ENCODE results near the gene FAM204A. TPM values are rescaled to one million over a fixed set of nuclear protein-coding genes. Genes with fewer than 3 reads are reported as not detected.

The FAM204A gene
- total RNA-seq, 4 donors from 2014 or later: 45.7 to 65.2 (median 55.0) TPM

DNA sequence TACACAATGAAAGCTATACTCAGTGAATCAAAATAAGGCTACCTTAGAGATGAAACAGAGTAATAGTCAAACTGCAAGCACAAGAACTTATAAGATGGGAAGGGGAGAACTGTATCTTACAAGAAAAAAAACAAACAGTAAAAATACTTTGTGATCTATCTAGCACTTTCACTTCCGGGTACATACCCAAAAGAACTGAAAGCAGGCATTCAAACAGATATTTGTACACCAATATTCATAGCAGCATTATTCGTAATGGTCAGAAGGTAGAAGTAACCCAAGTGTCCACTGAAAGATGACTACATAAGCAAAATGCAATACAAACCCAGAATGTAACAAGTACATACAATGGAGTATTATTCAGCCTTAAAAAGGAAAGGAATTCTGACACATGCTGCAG lies 18.0 kb downstream of the FAM204A start:
- H3K27me3 ChIP-seq: no peaks in the 10 kb centered on the region
- intact Hi-C loops (cut with DNase I): no loop called here
- WGBS, 2 donors: 90 to 96% methylated on average over 2 of the region's 2 CpGs
- H3K4me3 ChIP-seq (replicated peaks in 1 of 3): no peak overlapping the region
- TF ChIP-seq POLR2A (IDR thresholded peaks at IDR 0.05): no peak
- TF ChIP-seq, protein P1, sequence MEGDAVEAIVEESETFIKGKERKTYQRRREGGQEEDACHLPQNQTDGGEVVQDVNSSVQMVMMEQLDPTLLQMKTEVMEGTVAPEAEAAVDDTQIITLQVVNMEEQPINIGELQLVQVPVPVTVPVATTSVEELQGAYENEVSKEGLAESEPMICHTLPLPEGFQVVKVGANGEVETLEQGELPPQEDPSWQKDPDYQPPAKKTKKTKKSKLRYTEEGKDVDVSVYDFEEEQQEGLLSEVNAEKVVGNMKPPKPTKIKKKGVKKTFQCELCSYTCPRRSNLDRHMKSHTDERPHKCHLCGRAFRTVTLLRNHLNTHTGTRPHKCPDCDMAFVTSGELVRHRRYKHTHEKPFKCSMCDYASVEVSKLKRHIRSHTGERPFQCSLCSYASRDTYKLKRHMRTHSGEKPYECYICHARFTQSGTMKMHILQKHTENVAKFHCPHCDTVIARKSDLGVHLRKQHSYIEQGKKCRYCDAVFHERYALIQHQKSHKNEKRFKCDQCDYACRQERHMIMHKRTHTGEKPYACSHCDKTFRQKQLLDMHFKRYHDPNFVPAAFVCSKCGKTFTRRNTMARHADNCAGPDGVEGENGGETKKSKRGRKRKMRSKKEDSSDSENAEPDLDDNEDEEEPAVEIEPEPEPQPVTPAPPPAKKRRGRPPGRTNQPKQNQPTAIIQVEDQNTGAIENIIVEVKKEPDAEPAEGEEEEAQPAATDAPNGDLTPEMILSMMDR (IDR thresholded peaks at IDR 0.05): no peak
- no peaks in the 10 kb centered on the region for H3K9me3 ChIP-seq
- peaks cover 8 to 28% of the 10 kb centered on the region in 2 donors for H3K36me3 ChIP-seq
- DNase-seq: no peak
- H3K27ac ChIP-seq: no peak overlapping the region
- peaks cover 8% of the 10 kb centered on the region in 2 donors for H3K4me1 ChIP-seq

DNA sequence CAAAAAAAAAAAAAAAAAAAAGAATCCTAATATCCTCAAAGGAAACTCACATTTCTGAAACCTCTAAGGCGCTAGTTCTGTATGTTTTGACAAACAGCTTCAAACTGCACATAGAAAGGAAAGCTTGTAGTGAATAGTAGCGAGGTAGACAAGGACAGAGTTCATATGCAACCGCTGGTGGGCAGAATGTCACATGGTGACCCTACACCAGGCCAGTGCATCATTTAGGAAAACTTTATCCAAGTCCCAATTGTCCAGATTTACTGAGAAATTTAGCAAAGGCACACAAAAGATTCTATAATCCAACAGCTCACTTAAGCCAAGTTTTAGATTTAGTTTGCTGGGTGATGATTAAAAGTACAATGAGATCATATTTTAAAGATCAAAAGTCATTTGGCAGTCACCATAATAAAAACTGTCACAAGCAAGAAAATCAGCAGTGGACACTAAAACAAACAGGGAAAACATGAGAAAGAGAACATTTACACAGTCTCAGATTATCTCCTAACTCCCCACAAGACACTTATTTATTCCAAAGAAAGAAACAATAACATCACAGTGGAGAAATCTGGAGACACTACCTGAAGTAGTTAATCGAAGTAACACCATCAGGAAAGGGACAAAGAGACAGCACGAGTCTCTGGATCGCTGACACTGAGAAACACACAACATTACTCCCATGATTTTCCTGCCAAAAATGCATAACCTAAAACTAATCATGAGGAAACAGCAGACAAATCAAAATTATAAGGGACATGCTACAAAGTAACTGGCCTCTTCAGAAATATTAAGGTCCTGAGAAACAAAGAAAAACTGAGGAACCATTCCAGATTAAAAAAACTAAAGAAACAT lies 20.2 kb downstream of the FAM204A start:
- Histone ChIP-seq H3K36me3 (peaks cover 8 to 14% of the 10 kb centered on the region in 2 donors), H3K4me1 (peaks cover 8% of the 10 kb centered on the region in 2 donors), H3K4me3 (replicated peaks in 1 of 3) (no peak overlapping the region), H3K27ac (peak overlapping the region; percentile 40 to 67 (median 54)), H3K9me3 (no peaks in the 10 kb centered on the region), H3K27me3 (no peaks in the 10 kb centered on the region)
- TF ChIP-seq, protein P1 (IDR thresholded peaks at IDR 0.05): no peak
- TF ChIP-seq POLR2A (IDR thresholded peaks at IDR 0.05): no peak
- intact Hi-C loops (cut with DNase I): no loop called here
- peak in 1 of 2 donors; percentile 1 for DNase-seq
- 62 to 68% methylated on average over 6 of the region's 6 CpGs for WGBS, 2 donors

- intact Hi-C loops (cut with DNase I): no loop called here
- WGBS, 2 donors: 81 to 88% methylated on average over 6 of the region's 6 CpGs
- H3K4me1 ChIP-seq: no peaks in the 10 kb centered on the region
- no peaks in the 10 kb centered on the region for H3K9me3 ChIP-seq
- DNase-seq: no peak
- H3K4me3 ChIP-seq (replicated peaks in 1 of 3): no peak overlapping the region
- H3K27ac ChIP-seq: no peak overlapping the region
- no peaks in the 10 kb centered on the region for H3K27me3 ChIP-seq
- no peak for TF ChIP-seq POLR2A (IDR thresholded peaks at IDR 0.05)
- TF ChIP-seq, protein P1 (IDR thresholded peaks at IDR 0.05): no peak
- no peaks in the 10 kb centered on the region for H3K36me3 ChIP-seq
Measured at GRCh38 chr10:118315629-118316028, 26.5 kb downstream of the FAM204A start.

- DNase-seq: no peak
- no peaks in the 10 kb centered on the region for H3K9me3 ChIP-seq
- H3K36me3 ChIP-seq: no peaks in the 10 kb centered on the region
- no peak overlapping the region for H3K27ac ChIP-seq
- no peak overlapping the region for H3K4me3 ChIP-seq (replicated peaks in 1 of 3)
- intact Hi-C loops (cut with DNase I): no loop called here
- no peaks in the 10 kb centered on the region for H3K27me3 ChIP-seq
- H3K4me1 ChIP-seq: no peaks in the 10 kb centered on the region
- TF ChIP-seq, protein P1 (IDR thresholded peaks at IDR 0.05): no peak
- TF ChIP-seq POLR2A (IDR thresholded peaks at IDR 0.05): no peak
- WGBS, 2 donors: 85 to 87% methylated on average over 4 of the region's 4 CpGs
Measured at GRCh38 chr10:118314882-118315281, 27.2 kb downstream of the FAM204A start.

DNA sequence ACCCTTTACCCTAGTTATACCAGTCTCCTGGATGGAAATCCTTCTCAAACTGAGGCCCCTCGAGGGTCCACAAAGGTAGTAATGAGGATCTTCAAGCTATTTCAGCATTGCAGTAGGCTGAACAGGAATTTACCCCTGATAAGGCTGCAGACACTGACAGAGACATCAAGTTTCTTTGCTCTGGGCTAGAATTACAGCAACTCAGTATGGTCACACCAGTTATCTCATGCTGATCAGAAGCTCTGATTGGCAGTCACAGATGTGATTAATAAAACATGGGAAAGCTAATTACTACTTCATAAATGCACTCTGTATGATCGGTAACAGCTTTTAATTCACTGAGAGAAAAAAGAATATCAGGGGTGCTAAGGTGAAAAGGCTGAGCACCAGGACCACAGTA lies 30.6 kb downstream of the FAM204A start:
- intact Hi-C loops (cut with DNase I): no loop called here
- H3K4me3 ChIP-seq (replicated peaks in 1 of 3): no peak overlapping the region
- 70 to 79% methylated on average over 2 of the region's 2 CpGs for WGBS, 2 donors
- H3K4me1 ChIP-seq: no peaks in the 10 kb centered on the region
- peaks cover 0 to 7% of the 10 kb centered on the region in 2 donors for H3K36me3 ChIP-seq
- H3K27me3 ChIP-seq: no peaks in the 10 kb centered on the region
- TF ChIP-seq POLR2A (IDR thresholded peaks at IDR 0.05): no peak
- TF ChIP-seq, protein P1 (IDR thresholded peaks at IDR 0.05): no peak
- H3K27ac ChIP-seq: no peak overlapping the region
- DNase-seq: no peak
- H3K9me3 ChIP-seq: no peaks in the 10 kb centered on the region
